ENCODE measurements around the gene TAS2R5.
"Not testable (repeated sequence)": the region's sequence is repeated elsewhere in the genome, so short reads cannot be mapped to it uniquely, and the experiment has no call there.

Gene TAS2R5

GRCh38 chr7:141763797-141764196 is 26.2 kb upstream of the TAS2R5 start, which contains the start of gene TAS2R3:
TAS2R3 (plus strand) TSS chr7:141764097; CDS start chr7:141764159, 62 bp downstream.
- H3K4me3 ChIP-seq (ENCODE audit: low read length), result no peak within 1 kb of the TSS
- DNase-seq (ENCODE audit: low read depth), result no peak
- TF ChIP-seq, protein P1, sequence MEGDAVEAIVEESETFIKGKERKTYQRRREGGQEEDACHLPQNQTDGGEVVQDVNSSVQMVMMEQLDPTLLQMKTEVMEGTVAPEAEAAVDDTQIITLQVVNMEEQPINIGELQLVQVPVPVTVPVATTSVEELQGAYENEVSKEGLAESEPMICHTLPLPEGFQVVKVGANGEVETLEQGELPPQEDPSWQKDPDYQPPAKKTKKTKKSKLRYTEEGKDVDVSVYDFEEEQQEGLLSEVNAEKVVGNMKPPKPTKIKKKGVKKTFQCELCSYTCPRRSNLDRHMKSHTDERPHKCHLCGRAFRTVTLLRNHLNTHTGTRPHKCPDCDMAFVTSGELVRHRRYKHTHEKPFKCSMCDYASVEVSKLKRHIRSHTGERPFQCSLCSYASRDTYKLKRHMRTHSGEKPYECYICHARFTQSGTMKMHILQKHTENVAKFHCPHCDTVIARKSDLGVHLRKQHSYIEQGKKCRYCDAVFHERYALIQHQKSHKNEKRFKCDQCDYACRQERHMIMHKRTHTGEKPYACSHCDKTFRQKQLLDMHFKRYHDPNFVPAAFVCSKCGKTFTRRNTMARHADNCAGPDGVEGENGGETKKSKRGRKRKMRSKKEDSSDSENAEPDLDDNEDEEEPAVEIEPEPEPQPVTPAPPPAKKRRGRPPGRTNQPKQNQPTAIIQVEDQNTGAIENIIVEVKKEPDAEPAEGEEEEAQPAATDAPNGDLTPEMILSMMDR (IDR thresholded peaks at IDR 0.05; ENCODE audit: insufficient read depth, low read depth, low read length, missing control alignments), result no peak

DNA sequence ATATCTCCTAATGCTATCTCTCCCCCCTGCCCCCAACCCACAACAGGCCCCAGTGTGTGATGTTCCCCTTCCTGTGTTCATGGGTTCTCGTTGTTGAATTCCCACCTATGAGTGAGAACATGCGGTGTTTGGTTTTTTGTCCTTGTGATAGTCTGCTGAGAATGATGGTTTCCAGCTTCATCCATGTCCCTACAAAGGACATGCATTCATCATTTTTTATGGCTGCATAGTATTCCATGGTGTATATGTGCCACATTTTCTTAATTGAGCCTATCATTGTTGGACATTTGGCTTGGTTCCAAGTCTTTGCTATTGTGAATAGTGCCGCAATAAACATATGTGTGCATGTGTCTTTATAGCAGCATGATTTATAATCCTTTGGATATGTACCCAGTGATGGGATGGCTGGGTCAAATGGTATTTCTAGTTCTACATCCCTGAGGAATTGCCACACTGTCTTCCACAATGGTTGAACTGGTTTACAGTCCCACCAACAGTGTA is 19.9 kb upstream of the TAS2R5 start:
- H3K4me3 ChIP-seq (ENCODE audit: low read length); DNase-seq (ENCODE audit: low read depth): not testable (repeated sequence)

DNA sequence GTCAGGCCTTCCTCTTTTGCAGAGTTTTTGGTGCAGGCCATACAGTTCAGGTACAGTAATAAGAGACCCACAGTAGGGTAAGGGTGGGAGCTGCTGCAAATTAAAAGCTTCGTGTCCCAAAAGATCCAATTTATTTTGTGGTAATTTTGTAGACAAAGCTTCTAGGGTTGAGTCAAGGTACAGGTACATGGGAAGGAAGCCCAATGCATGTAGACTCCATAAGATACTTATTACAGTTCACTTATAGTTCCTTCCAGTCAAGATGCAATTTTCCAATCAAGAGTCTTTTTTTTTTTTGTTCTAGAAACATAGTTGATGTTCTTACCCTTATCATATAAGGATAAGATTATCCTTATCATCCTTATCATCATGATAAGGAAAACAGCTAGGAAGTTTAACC is 13.6 kb upstream of the TAS2R5 start, which contains the start of gene TAS2R4:
Gene TAS2R4 (plus strand): TSS at position 301 of the 400 bp plus-strand sequence. CDS start 1,815 bp downstream, outside the sequence.
- no peak within 1 kb of the TSS for H3K4me3 ChIP-seq (ENCODE audit: low read length)
- TF ChIP-seq, protein P1 (IDR thresholded peaks at IDR 0.05; ENCODE audit: insufficient read depth, low read depth, low read length, missing control alignments), result no peak
- DNase-seq (ENCODE audit: low read depth), result no peak

DNA sequence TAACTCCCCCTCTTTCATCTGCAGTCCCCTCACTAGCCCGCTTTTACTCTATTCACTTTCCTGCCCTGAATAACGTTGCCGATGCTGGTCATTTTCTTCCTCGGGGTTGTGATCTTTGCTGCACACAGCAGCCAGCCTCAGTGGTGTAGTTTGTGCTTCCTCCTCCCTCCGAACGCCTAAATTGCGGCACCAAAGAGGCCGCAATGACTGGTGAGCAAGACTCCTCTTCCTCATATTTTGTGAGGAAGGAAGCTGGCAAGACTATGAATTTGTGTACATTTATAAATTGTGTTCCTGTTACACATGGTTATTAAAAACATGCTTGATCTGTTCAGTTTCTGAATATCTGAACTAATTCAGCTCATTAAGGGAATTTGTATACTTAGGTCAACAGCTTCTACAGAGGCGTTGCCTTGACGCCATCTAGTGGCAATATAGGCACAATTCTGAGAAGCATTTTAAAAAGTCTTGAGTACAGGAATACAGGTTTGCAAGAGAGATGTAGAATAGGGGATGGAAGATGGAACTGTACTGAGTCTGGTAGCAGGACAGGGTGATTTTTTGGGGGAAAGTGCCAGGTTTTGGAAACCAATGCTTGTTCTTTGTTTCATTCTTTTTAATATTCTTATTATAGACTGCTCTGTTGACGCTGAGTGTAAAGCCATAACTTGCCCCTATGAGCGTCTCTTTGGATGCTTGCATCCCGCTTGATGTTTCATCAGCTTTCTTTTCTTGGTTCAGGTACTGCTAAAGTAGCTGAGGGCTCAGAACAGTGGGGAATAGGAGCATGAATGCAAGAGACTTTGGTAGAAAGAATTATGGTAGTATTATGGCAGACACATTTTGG is 4.1 kb upstream of the TAS2R5 start:
- H3K4me3 ChIP-seq (ENCODE audit: low read length), result no peak overlapping the region
- TF ChIP-seq, protein P1 (IDR thresholded peaks at IDR 0.05; ENCODE audit: insufficient read depth, low read depth, low read length, missing control alignments), result peak; percentile 84
- DNase-seq (ENCODE audit: low read depth), result peak; percentile 71

- TF ChIP-seq, protein P1 (IDR thresholded peaks at IDR 0.05; ENCODE audit: insufficient read depth, low read depth, low read length, missing control alignments), result no peak
- DNase-seq (ENCODE audit: low read depth), result no peak
- no peak overlapping the region for H3K4me3 ChIP-seq (ENCODE audit: low read length)
Measured at GRCh38 chr7:141788296-141788695, 1.7 kb upstream of the TAS2R5 start.

- DNase-seq (ENCODE audit: low read depth), result peak; percentile 39
- TF ChIP-seq, protein P1 (IDR thresholded peaks at IDR 0.05; ENCODE audit: insufficient read depth, low read depth, low read length, missing control alignments), result no peak
- no peak overlapping the region for H3K4me3 ChIP-seq (ENCODE audit: low read length)
Measured at GRCh38 chr7:141792526-141792925, 2.5 kb downstream of the TAS2R5 start.

DNA sequence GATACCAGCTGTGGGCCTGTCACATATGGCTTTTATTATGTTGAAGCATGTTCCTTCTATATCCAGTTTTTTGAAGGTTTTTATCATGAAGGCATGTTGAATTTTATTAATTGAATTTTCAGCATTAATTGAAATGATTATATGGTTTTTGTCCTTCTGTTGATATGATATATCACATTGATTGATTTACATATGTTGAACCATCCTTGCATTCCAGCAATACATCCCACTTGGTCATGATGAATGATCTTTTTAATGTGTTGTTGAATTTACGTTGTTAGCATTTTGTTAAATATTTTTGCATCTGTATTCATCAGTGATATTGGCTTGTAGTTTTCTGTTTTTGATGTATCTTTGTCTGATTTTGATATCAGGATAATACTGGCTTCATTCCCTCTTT is 30.1 kb downstream of the TAS2R5 start:
- no peak for DNase-seq (ENCODE audit: low read depth)
- TF ChIP-seq, protein P1 (IDR thresholded peaks at IDR 0.05; ENCODE audit: insufficient read depth, low read depth, low read length, missing control alignments), result no peak
- H3K4me3 ChIP-seq (ENCODE audit: low read length), result no peak overlapping the region

DNA sequence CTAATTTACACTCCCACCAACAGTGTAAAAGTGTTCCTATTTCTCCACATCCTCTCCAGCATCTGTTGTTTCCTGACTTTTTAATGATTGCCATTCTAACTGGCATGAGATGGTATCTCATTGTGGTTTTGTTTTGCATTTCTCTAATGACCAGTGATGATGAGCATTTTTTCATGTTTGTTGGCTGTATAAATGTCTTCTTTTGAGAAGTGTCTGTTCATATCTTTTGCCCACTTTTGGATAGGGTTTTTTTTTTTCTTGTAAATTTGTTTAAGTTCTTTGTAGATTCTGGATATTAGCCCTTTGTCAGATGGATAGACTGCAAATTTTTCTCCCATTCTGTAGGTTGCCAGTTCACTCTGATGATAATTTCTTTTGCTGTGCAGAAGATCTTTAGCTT is 32.4 kb downstream of the TAS2R5 start:
- H3K4me3 ChIP-seq (ENCODE audit: low read length); DNase-seq (ENCODE audit: low read depth): not testable (repeated sequence)

Measured in epithelial cell of esophagus (primary cell).